Stimulated activated CD4-positive, alpha-beta T cell treated with anti-CD3 and anti-CD28 coated beads, Interleukin-4, amount 100 ng/mL, for 1 hour (primary cell): ENCODE results near the gene PTGS1.

ENCODE experiments used
- DNase-seq: peaks from one replicate; pipeline ENCODE4 v3.0.0-alpha.2; 2020

Gene PTGS1

DNA sequence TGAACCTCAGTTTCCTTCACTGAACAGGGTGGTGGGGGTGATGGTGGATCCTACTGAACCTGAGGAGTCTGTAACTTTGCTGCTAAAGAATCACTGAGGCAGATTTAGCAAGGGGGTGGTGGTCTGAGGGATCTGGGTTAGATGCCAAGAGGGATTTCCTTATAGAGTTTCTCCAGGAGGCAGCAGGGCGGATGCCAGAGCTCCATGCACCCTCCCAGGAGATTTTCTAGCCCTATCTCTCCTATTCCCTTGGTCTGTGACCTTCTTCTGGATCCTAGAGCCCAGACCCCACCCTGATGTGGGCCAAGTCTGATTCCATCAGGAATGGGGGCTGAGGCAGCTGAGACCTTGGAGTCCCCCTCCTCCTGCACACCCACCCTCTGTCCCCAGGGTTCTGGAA, 6.0 kb downstream of the PTGS1 start:
- DNase-seq: no peak

DNA sequence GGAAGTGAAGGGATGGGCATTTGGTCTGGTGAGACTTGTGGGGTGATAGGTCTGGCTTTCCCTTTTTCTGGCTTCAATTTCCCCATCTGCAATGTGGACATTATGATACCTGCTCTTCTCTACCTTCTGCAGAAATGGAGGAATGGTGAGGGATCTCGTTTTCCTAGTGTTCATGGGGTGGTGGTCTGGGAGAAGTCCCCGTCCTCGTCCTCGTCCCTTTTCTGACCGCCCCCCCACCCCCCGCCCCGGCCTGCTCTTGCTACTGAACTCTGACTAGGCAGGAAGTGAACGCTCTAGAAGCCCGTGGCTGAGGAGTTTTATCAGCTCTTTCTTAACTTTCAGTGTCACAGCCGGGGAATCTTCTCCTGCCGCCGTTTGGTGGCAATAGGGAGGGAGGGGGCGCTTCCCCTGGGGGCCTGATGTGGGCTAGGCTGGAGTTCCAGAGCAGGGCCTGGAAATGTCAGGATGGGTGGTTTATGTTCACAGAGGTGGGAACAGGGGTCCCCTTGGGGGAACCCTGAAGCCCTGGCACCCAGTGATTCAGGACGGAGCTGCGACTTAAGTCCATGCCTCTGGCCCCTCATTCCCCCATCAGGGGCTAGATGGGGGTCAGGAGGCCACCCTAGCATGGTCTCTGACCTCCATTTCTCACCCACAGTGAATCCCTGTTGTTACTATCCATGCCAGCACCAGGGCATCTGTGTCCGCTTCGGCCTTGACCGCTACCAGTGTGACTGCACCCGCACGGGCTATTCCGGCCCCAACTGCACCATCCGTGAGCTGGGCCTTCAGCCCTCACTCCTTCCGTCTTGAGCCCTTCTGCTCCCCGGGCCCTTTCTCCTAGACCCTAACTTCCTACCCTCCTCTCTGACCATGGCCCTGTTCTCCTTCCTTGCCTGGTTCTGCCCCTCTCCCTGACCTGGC, 6.7 kb downstream of the PTGS1 start:
- DNase-seq: no peak

DNA sequence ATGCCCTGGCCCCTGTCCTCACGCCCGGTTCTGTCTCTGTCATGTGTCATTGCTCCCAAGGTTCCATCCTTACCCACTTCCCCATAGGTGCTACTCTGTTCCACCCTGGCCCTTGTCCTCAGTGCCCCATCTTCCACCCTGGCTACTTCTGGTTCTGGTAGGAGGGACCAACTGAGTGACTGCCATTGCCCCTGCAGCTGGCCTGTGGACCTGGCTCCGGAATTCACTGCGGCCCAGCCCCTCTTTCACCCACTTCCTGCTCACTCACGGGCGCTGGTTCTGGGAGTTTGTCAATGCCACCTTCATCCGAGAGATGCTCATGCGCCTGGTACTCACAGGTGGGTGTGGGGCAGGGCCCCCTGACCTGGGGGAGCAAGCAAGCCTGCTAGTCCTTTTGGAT, 7.4 kb downstream of the PTGS1 start:
- no peak for DNase-seq

DNA sequence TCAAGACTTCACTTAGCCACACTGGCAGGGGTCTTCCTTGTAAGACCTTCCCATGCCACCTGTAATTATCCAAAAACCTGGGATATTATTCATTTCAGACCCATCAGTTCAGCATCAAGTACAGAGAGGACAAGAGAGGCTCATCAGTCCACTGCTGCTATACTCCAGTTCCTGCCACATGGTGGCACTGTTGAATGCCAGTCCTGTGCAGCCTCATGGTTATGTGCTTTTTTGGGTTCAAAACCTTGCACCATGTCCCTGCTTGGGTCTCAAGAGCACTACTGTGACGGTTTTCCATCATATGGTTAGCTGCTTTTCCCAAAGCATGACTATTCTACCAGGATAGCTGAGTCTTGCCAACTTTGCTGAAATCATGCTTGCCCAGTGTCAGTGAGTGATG, 8.5 kb downstream of the PTGS1 start:
- no peak for DNase-seq

DNA sequence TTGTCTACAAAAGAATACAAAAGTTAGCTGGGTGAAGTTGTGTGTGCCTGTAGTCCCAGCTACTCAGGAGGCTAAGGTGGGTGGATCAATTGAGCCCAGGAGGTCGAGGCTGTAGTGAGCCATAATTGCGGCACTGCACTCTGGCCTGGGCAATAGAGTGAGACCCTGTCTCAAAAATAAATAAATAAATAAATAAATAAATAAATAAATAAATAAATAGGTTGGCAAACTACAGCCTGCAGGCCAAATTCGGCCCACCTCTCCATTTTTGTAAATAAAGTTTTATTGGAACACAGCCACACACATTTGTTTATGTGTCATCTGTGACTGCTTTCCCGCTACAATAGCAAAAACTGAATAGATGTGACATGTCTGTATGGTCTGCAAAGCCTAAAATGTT, 9.5 kb downstream of the PTGS1 start:
- no peak for DNase-seq

DNA sequence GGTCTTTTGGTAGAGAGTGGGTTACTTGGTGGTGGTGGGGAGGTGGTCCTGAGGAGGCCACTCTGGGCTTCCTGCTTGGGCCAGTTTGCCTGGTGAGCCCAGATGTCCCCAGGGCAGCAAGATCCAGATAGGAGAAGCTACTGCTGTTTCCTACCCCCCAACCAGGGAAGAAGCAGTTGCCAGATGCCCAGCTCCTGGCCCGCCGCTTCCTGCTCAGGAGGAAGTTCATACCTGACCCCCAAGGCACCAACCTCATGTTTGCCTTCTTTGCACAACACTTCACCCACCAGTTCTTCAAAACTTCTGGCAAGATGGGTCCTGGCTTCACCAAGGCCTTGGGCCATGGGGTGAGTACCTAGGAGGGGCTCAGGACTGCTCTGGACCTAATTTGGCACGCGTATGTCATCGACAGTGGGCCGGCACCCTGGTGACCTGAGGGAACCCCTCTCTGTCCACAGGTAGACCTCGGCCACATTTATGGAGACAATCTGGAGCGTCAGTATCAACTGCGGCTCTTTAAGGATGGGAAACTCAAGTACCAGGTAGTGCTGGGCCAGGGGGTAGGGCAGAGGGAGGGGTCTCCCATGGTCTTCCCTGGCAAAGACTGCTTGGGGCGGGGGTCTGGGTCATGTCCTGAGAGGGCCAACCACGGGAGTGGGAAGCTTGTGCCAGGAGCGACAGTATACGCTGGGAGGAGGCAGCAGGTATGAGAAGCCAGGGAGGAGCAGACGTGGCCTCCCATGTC, 10.6 kb downstream of the PTGS1 start:
- DNase-seq: no peak

DNA sequence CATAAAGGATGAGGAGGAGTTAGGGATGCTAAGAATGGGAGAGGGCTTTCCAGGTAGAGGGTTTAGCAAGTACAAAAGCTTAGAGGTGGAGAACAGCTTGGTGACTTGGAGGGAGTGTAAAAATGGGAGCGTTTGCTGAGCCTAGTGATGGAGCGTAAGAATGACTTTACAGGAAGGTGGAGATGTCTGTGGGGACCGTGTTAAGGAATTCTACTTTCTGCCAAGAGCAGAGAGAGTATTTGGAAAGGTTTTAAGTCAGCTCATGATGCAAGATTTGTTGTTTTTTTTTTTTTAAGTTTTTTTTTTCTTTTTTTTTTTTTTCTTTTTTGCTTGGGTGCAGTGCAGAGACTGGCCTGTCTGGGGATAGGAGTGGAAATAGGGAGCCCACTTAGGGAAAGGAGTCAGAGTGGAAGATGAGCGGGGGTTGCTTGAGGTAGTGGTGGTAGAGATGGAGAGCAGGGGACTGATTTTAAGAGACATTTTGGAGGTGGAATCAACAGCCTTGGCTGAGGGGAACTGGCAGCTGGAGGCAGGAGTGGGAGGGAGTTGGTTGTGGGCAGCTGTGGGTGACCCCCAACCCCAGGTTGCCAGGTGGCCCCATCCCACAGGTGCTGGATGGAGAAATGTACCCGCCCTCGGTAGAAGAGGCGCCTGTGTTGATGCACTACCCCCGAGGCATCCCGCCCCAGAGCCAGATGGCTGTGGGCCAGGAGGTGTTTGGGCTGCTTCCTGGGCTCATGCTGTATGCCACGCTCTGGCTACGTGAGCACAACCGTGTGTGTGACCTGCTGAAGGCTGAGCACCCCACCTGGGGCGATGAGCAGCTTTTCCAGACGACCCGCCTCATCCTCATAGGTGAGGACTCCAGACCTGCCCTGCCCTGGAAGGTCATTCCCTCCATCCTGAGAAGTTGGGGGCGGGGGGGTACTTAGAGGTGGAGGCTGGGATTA, 12.4 kb downstream of the PTGS1 start:
- DNase-seq: no peak

DNA sequence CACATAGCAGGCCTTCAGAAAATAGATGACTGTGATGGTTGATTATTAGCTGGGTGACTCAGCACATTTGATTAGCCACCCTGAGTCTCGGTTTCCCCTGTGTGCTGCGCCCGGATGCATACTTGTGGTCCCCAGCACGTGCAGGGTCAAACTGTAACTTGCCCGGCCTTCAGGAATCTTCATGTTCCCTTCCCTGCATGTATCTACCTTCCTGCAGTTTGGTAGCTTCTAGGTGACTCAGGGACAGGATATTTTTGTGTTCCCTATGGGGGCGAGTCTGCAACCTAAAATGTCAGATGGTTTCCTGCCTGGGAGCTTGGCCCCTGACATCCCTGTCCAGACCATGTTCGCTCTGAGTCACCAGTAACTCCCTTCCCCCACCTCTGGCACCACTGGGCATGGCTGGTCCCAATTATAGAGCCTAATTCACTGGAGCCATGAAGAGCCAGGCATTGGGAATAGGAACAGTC, 13.2 kb downstream of the PTGS1 start:
- DNase-seq: no peak

DNA sequence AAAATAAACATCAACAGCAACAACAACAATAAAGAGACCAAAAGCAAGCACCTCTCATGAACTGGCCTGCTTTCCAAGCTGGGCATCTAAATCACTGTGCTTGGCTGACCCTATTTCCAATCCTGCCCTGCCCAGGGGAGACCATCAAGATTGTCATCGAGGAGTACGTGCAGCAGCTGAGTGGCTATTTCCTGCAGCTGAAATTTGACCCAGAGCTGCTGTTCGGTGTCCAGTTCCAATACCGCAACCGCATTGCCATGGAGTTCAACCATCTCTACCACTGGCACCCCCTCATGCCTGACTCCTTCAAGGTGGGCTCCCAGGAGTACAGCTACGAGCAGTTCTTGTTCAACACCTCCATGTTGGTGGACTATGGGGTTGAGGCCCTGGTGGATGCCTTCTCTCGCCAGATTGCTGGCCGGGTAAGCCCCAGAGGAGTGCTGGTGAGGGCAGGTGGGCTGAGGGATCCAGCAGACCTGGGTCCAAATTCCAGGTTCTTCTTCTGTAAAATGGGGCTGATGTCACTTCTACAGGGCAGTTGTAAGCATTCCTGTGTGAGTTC, 15.6 kb downstream of the PTGS1 start:
- DNase-seq: no peak

DNA sequence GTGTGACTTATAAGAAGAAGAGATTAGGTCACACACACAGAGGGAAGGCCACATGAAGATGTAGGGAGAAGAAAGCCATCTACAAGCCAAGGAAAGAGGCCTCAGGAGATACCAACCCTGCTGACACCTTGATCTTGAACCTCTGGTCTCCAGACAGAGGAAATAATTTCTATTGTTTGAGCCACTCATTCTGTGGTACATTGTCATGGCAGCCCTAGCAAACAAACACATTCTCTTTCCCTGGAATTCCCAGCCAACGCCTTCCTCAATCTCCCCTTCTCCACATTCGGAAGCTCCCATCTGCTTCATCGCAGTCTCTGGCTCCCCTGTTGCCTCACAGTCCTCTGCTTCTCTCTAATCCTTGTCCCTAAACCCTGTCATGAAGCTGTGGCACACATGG, 16.7 kb downstream of the PTGS1 start:
- DNase-seq: no peak

DNA sequence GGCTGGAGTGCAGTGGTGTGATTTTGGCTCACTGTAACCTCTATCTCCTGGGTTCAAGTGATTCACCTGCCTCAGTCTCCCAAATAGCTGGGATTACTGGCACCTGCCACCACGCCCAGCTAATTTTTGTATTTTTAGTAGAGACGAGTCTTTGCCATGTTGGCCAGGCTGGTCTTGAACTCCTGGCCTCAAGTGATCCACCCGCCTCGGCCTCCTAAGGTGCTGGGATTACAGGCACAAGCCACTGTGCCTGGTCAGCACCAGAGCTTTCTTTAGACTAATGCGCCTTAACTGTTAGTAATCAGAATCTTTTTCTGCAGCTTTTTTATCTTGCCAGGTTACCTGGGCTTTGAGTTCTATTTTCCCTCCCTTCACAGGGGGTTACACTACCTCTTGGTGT, 18.4 kb downstream of the PTGS1 start:
- no peak for DNase-seq

DNA sequence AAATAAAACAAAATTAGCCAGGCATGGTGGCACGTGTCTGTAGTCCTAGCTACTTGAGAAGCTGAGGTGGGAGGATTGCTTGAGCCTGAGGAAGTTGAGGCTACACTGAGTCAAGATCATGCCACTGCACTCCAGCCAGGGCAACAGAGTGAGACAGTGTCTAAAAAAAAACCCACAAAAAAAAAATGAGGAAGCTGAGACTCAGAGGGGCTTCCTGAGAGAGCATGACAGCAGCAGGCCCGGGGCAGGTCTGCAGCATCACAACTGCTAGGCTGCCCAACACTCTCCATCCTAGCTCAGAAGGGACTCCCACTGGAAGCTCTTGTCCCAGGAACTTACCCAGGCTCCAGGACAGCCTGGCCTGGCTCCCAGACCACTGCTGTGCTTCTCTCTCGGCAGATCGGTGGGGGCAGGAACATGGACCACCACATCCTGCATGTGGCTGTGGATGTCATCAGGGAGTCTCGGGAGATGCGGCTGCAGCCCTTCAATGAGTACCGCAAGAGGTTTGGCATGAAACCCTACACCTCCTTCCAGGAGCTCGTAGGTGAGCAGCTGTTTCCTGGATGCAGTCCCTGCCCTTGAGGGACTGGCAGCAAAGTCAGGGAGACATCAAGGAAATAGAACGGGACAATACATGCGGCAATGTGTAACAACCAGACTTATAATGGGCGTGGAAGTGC, 19.1 kb downstream of the PTGS1 start:
- no peak for DNase-seq

DNA sequence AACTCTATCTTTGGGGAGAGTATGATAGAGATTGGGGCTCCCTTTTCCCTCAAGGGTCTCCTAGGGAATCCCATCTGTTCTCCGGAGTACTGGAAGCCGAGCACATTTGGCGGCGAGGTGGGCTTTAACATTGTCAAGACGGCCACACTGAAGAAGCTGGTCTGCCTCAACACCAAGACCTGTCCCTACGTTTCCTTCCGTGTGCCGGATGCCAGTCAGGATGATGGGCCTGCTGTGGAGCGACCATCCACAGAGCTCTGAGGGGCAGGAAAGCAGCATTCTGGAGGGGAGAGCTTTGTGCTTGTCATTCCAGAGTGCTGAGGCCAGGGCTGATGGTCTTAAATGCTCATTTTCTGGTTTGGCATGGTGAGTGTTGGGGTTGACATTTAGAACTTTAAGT, 21.5 kb downstream of the PTGS1 start:
- DNase-seq: no peak

DNA sequence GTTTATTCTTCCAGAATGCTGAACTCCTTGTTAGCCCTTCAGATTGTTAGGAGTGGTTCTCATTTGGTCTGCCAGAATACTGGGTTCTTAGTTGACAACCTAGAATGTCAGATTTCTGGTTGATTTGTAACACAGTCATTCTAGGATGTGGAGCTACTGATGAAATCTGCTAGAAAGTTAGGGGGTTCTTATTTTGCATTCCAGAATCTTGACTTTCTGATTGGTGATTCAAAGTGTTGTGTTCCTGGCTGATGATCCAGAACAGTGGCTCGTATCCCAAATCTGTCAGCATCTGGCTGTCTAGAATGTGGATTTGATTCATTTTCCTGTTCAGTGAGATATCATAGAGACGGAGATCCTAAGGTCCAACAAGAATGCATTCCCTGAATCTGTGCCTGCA, 21.9 kb downstream of the PTGS1 start:
- DNase-seq: no peak

DNA sequence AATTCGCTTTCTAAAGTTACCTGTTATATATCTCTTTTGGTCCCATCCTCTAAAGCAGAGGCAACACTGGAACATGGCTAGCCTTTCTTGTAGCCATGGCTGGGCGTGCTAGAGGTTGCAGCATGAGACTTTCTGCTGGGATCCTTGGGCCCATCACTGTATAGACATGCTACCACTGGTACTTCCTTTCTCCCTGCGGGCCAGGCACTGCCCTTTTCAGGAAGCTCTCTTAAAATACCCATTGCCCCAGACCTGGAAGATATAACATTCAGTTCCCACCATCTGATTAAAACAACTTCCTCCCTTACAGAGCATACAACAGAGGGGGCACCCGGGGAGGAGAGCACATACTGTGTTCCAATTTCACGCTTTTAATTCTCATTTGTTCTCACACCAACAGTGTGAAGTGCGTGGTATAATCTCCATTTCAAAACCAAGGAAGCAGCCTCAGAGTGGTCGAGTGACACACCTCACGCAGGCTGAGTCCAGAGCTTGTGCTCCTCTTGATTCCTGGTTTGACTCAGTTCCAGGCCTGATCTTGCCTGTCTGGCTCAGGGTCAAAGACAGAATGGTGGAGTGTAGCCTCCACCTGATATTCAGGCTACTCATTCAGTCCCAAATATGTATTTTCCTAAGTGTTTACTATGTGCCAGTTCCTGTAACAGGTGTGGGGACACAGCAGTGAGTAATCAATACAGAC, 22.6 kb downstream of the PTGS1 start:
- no peak for DNase-seq

DNA sequence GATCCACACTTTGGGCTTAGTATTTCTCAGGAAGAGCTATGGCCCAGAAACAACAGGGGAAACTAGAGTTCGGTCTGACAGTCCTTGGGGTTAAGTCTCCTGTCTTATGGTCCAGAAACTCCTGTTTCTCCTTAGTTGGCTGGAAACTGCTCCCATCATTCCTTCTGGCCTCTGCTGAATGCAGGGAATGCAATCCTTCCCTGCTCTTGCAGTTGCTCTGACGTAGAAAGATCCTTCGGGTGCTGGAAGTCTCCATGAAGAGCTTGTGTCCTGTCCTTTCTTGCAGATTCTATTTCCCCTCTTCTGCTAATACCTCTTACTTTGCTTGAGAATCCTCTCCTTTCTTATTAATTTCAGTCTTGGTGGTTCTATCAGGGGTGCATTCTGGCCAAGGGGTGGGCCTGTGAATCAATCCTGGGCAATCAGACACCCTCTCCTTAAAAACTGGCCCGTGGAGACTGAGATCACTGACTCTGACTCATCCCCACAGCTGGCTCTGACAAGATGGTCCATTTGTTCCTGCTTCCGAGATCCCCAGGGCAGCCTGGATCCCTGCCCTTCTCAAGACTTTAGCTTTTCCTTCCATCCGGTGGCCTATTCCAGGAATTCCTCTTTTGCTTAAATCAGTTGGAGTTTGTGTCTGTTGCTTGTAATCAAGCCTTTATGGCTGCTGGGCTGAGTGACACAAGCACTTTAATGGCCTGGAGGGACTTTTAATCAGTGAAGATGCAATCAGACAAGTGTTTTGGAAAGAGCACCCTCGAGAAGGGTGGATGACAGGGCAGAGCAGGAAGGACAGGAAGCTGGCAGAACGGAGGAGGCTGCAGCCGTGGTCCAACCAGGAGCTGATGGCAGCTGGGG, 23.7 kb downstream of the PTGS1 start:
- no peak for DNase-seq

DNA sequence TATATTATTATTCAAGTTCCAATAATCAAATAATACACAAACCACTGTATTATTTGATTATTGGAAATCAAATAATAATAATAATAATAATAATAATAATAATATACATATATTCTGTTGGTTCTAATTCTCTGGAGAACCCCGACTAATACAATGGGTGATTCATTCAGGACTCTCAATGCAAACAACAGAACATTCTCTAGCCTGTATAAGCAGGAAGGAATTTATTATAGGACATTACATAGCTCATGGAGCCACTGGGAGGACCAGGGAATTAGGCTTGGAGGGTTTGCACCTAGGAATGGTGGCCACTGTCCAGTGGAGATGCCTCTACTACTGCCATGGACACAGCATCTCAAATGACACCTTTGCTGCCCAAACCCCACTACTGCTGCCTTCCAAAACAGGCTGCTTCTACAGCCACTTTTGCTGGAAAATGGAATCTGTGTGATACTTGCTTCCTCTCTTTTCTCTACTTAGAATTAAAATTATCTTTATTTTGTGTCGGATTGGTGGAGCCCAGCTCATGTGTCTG, 25.9 kb downstream of the PTGS1 start:
- DNase-seq: no peak

DNA sequence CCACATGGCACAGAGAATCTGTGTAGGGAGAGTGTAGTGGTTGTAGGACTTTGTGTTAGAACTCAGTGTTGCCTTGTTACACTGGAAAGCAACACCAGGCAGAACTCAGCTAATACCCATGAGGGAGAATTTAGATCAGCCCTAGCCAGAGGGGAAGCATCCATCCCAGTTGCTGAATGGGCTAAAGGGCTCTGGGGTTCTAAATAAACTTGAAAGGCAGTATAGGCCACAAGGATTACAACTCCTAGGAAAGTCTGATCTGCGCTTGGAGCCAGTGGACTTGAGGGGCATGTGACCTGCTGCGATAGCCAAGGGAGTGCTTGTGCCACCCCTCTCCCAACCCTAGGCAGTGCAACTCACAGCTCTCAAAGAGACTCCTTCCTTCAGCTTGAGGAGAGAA, 26.9 kb downstream of the PTGS1 start:
- no peak for DNase-seq

DNA sequence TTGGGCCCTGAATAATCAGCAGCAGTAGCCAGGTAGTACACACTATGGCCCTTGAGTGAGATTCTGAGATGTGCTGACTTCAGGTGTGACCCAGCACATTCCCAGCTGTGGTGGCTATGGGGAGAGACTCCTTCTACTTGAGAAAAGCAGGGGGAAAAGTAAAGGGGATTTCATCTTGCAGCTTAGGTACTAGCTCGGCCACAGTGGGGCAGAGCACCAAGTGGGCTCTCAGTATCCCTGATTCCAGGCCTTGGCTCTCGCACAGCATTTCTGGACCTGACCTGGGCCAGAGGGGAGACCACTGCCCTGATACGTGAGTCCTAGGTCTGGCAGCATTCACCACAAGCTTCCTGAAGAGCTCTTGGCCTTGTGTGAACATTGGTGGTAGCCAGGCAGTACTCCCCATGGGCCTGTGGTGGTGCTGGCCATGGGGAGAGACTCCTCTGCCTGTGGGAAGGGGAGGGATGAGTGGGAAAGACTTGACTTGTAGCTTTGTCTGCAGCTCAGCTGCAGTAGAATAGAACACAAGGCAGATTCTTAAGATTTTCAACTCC, 27.6 kb downstream of the PTGS1 start:
- no peak for DNase-seq

DNA sequence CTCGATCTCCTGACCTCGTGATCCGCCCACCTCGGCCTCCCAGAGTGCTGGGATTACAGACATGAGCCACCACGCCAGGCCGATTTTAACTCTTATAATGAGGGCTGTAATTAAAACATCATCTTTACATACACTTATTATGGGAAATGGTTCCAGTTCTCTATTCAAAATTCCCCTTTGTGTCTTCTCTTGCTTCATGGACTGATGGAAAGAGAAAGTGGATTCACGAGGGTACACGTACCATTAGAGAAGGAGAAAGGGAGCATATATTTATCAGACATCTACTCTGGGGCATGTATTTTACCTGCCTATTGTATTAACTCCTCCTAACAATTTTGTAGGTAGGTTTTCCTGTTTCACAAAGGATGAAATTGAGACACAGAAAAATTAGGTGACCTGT, 31.1 kb downstream of the PTGS1 start:
- DNase-seq: no peak
